ENCODE data around the gene SIRT3.

GRCh38 chr11:281486-282161 lies 45.5 kb upstream of the SIRT3 start:
- TF ChIP-seq POLR2A (IDR thresholded peaks at IDR 0.05) (no peak), CTCF (IDR thresholded peaks at IDR 0.05 in 4 of 5, conservative IDR thresholded peaks at IDR 0.05 in 1 of 5) (no peak)

All from gastrocnemius medialis (tissue), 4 donors.